Liver (tissue), 9 donors: ENCODE data around the gene ATXN1. TPM values are rescaled to one million over a fixed set of nuclear protein-coding genes. Genes with fewer than 3 reads are reported as not detected.

Source experiments
- DNase-seq: peaks from one replicate; pipeline ENCODE4 v3.0.0-alpha.2; 2017; ENCODE audit warnings: low spot score
- H3K27ac ChIP-seq, 2 donors: one replicate each; pipeline ENCODE4 v1.7.0; 2013; ENCODE audit warnings: inconsistent platforms in 2 of 2, low read length in 2 of 2, control low read depth in 1 of 2, low read depth in 1 of 2, mild to moderate bottlenecking in 1 of 2
- H3K27me3 ChIP-seq, 4 donors: one replicate each; pipeline versions ENCODE4 v1.6.1 to v1.7.0; 2013; ENCODE audit warnings: low read length in 3 of 4, inconsistent platforms in 1 of 4, mild to moderate bottlenecking in 1 of 4, moderate library complexity in 1 of 4; ENCODE audit not compliant: control insufficient read depth in 4 of 4, insufficient read depth in 4 of 4
- H3K36me3 ChIP-seq, 4 donors: one replicate each; pipeline versions ENCODE4 v1.6.1 to v1.7.0; 2013; ENCODE audit warnings: low read length in 3 of 4, mild to moderate bottlenecking in 3 of 4, low read depth in 1 of 4, moderate library complexity in 1 of 4; ENCODE audit not compliant: control insufficient read depth in 4 of 4, insufficient read depth in 3 of 4
- H3K4me1 ChIP-seq, 4 donors: one replicate each; pipeline versions ENCODE4 v1.6.1 to v1.7.0; 2013; ENCODE audit warnings: low read length in 3 of 4, mild to moderate bottlenecking in 3 of 4, moderate library complexity in 1 of 4; ENCODE audit not compliant: control insufficient read depth in 4 of 4, insufficient read depth in 4 of 4
- H3K4me3 ChIP-seq, 3 donors: one replicate each; pipeline versions ENCODE4 v1.6.1 to v1.7.0; 2013; ENCODE audit warnings: low read length in 3 of 3, control low read depth in 1 of 3, low read depth in 1 of 3, mild to moderate bottlenecking in 1 of 3
- H3K9ac ChIP-seq, 2 donors: one replicate each; pipeline ENCODE4 v1.7.0; 2013; ENCODE audit warnings: low read length in 2 of 2, mild to moderate bottlenecking in 2 of 2, moderate library complexity in 2 of 2, control low read depth in 1 of 2, low read depth in 1 of 2
- H3K9me3 ChIP-seq, 4 donors: one replicate each; pipeline versions ENCODE4 v1.6.1 to v1.7.0; 2013; ENCODE audit warnings: low read length in 3 of 4; ENCODE audit not compliant: control insufficient read depth in 4 of 4
- EGR1 ChIP-seq, 2 donors: IDR thresholded peaks; 2 replicates each; pipeline ENCODE4 v1.6.1; 2016 to 2018; ENCODE audit warnings: antibody characterized with exemption in 2 of 2, low read depth in 2 of 2
- FOXA1 ChIP-seq: IDR thresholded peaks from 2 replicates; pipeline ENCODE4 v1.6.1; 2016; ENCODE audit warnings: antibody characterized with exemption
- FOXA2 ChIP-seq: IDR thresholded peaks from 2 replicates; pipeline ENCODE4 v1.6.1; 2016; ENCODE audit warnings: antibody characterized with exemption
- GABPA ChIP-seq, 2 donors: IDR thresholded peaks in 1 of 2; conservative IDR thresholded peaks in 1 of 2; 2 replicates each; pipeline ENCODE4 v1.6.1; 2016; ENCODE audit warnings: antibody characterized with exemption in 2 of 2, mild to moderate bottlenecking in 1 of 2, moderate library complexity in 1 of 2
- HNF4A ChIP-seq, 2 donors: conservative IDR thresholded peaks; 2 replicates each; pipeline ENCODE4 v1.6.1; 2016; ENCODE audit warnings: antibody characterized with exemption in 2 of 2, mild to moderate bottlenecking in 2 of 2
- HNF4G ChIP-seq: IDR thresholded peaks from 2 replicates; pipeline ENCODE4 v1.6.1; 2016; ENCODE audit warnings: antibody characterized with exemption
- JUND ChIP-seq, 2 donors: IDR thresholded peaks; 2 replicates each; pipeline ENCODE4 v1.6.1; 2016; ENCODE audit warnings: antibody characterized with exemption in 2 of 2
- NR2F2 ChIP-seq: IDR thresholded peaks from 2 replicates; pipeline ENCODE4 v1.6.1; 2016; ENCODE audit warnings: antibody characterized with exemption
- RAD21 ChIP-seq, 2 donors: IDR thresholded peaks; 2 replicates each; pipeline ENCODE4 v1.6.1; 2016; ENCODE audit warnings: antibody characterized with exemption in 2 of 2, mild to moderate bottlenecking in 2 of 2
- RXRA ChIP-seq, 2 donors: IDR thresholded peaks; 2 replicates each; pipeline ENCODE4 v1.6.1; 2017 to 2018; ENCODE audit warnings: antibody characterized with exemption in 2 of 2, mild to moderate bottlenecking in 1 of 2
- SP1 ChIP-seq: IDR thresholded peaks from 2 replicates; pipeline ENCODE4 v1.6.1; 2018; ENCODE audit warnings: antibody characterized with exemption, mild to moderate bottlenecking
- TAF1 ChIP-seq: conservative IDR thresholded peaks from 2 replicates; pipeline ENCODE4 v1.6.1; 2016; ENCODE audit warnings: antibody characterized with exemption, mild to moderate bottlenecking
- WGBS: extraction: QIAGEN DNeasy Blood & Tissue Kit; methylation state at CpG from one replicate; pipeline ENCODE4 v1.1.7; 2013; 5-methylcytosine and 5-hydroxymethylcytosine counted together
- polyA plus RNA-seq, 2 donors: library from polyadenylated mRNA; stranded (reverse) in 1 of 2; unstranded in 1 of 2; fragments of 200-250 nt in 1 of 2; fragments of >200 nt in 1 of 2; fragmentation: Nextera tagmentation in 1 of 2; extraction: Ambion mirVana in 1 of 2; gene quantifications; one replicate each; pipeline versions ENCODE4 v1.2.1 to v1.2.3, GENCODE V29; 2013 to 2015
- total RNA-seq, 2 donors: library from RNA; depleted of rRNA; stranded (reverse); fragments of >200 nt; gene quantifications; one replicate each; pipeline ENCODE4 v1.2.3, GENCODE V29; 2014
- TF ChIP-seq, protein P1 (sequence below): fragments of 150-350 bp; IDR thresholded peaks from 2 replicates; pipeline ENCODE4 v1.5.1; 2017; ENCODE audit warnings: improper control_type of control experiment, low read depth, low read length; ENCODE audit not compliant: missing input control
- TF ChIP-seq, protein P2 (sequence below): IDR thresholded peaks from 2 replicates; pipeline ENCODE4 v1.6.1; 2016; ENCODE audit warnings: antibody characterized with exemption
- TF ChIP-seq, protein P3 (sequence below): IDR thresholded peaks from 2 replicates; pipeline ENCODE4 v1.6.1; 2016; ENCODE audit warnings: antibody characterized with exemption
- TF ChIP-seq, protein P4 (sequence below): IDR thresholded peaks from 2 replicates; pipeline ENCODE4 v1.6.1; 2016; ENCODE audit warnings: antibody characterized with exemption
- donor health status: healthy.
- donor health status: healthy.
- donor health status: healthy.
- donor health status: healthy.
- donor health status: healthy.

The ATXN1 gene
- total and polyA plus RNA-seq, 4 donors, result 4.3 to 29.7 (median 8.2) TPM

DNA sequence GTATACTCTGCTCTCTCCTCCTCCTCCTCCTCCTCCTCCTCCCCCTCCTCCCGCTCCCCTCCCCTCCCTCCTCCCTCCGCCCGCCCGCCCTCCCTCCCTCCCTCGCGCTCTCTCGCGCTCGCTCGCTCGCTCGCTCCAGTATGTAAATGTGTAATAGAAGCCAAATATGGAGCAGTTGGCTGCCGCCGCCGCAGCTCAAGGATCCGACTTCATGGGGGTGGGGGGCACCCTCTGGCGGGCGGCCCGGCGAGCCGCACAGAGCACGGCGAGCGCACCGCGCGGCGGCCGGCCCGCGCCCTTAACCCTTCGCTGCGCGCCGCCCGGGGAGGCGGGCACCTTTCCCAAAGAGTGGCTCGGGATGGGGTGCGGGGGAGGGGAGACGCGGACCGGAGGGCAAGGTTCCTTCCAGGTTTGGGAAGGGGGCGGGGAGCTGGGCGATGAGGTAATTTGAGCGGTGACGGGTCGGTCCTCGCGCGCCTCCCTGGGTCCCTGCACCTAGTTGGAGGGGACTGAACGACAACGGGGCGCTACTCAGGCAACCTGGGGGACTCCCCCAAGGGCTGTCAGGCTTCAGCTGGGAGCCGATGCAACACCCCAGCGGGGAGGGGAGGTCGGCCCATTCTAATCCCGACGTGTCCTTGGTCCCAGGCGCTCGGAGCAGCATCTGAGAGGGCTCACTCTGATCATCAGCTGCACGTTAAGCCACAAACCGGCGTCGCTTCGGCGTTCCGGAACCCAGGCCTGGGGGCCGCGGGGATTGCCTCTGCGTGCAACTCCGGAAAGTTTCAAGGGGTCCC, 409 bp upstream of the ATXN1 start:
- Histone ChIP-seq H3K4me3 (peak overlapping the region; percentile 65 to 98 (median 90)), H3K4me1 (peaks cover 2 to 35% (median 20%) of the 10 kb centered on the region in 4 donors), H3K36me3 (no peaks in the 10 kb centered on the region), H3K9me3 (no peaks in the 10 kb centered on the region), H3K27ac (peak overlapping the region; percentile 91 to 94), H3K27me3 (no peaks in the 10 kb centered on the region), H3K9ac (peak overlapping the region; percentile 94 to 98)
- peak; percentile 77 for DNase-seq
- under 1% methylated on average over 71 of the region's 71 CpGs for WGBS
- TF ChIP-seq, protein P1, sequence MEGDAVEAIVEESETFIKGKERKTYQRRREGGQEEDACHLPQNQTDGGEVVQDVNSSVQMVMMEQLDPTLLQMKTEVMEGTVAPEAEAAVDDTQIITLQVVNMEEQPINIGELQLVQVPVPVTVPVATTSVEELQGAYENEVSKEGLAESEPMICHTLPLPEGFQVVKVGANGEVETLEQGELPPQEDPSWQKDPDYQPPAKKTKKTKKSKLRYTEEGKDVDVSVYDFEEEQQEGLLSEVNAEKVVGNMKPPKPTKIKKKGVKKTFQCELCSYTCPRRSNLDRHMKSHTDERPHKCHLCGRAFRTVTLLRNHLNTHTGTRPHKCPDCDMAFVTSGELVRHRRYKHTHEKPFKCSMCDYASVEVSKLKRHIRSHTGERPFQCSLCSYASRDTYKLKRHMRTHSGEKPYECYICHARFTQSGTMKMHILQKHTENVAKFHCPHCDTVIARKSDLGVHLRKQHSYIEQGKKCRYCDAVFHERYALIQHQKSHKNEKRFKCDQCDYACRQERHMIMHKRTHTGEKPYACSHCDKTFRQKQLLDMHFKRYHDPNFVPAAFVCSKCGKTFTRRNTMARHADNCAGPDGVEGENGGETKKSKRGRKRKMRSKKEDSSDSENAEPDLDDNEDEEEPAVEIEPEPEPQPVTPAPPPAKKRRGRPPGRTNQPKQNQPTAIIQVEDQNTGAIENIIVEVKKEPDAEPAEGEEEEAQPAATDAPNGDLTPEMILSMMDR, result peak; percentile 8
- no peak for TF ChIP-seq NR2F2
- TF ChIP-seq HNF4A (conservative IDR thresholded peaks at IDR 0.05), result peak; percentile 79 to 81
- no peak for TF ChIP-seq RAD21 (IDR thresholded peaks at IDR 0.05)
- peak; percentile 53 for TF ChIP-seq SP1
- TF ChIP-seq EGR1 (IDR thresholded peaks at IDR 0.05; ENCODE audit: low read depth in 2 of 2), result peak in 1 of 2 donors; percentile 39
- TF ChIP-seq, protein P2, sequence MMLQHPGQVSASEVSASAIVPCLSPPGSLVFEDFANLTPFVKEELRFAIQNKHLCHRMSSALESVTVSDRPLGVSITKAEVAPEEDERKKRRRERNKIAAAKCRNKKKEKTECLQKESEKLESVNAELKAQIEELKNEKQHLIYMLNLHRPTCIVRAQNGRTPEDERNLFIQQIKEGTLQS, result no peak
- TF ChIP-seq, protein P3, sequence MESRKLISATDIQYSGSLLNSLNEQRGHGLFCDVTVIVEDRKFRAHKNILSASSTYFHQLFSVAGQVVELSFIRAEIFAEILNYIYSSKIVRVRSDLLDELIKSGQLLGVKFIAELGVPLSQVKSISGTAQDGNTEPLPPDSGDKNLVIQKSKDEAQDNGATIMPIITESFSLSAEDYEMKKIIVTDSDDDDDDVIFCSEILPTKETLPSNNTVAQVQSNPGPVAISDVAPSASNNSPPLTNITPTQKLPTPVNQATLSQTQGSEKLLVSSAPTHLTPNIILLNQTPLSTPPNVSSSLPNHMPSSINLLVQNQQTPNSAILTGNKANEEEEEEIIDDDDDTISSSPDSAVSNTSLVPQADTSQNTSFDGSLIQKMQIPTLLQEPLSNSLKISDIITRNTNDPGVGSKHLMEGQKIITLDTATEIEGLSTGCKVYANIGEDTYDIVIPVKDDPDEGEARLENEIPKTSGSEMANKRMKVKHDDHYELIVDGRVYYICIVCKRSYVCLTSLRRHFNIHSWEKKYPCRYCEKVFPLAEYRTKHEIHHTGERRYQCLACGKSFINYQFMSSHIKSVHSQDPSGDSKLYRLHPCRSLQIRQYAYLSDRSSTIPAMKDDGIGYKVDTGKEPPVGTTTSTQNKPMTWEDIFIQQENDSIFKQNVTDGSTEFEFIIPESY, result no peak
- peak; percentile 64 for TF ChIP-seq HNF4G
- peak; percentile 40 to 49 for TF ChIP-seq RXRA (IDR thresholded peaks at IDR 0.05)
- peak; percentile 31 to 42 for TF ChIP-seq JUND (IDR thresholded peaks at IDR 0.05)
- TF ChIP-seq, protein P4, sequence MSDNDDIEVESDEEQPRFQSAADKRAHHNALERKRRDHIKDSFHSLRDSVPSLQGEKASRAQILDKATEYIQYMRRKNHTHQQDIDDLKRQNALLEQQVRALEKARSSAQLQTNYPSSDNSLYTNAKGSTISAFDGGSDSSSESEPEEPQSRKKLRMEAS, result no peak
- TF ChIP-seq FOXA2, result no peak
- peak; percentile 20 for TF ChIP-seq FOXA1
- no peak for TF ChIP-seq TAF1
- TF ChIP-seq GABPA (IDR thresholded peaks at IDR 0.05 in 1 of 2, conservative IDR thresholded peaks at IDR 0.05 in 1 of 2), result no peak

DNA sequence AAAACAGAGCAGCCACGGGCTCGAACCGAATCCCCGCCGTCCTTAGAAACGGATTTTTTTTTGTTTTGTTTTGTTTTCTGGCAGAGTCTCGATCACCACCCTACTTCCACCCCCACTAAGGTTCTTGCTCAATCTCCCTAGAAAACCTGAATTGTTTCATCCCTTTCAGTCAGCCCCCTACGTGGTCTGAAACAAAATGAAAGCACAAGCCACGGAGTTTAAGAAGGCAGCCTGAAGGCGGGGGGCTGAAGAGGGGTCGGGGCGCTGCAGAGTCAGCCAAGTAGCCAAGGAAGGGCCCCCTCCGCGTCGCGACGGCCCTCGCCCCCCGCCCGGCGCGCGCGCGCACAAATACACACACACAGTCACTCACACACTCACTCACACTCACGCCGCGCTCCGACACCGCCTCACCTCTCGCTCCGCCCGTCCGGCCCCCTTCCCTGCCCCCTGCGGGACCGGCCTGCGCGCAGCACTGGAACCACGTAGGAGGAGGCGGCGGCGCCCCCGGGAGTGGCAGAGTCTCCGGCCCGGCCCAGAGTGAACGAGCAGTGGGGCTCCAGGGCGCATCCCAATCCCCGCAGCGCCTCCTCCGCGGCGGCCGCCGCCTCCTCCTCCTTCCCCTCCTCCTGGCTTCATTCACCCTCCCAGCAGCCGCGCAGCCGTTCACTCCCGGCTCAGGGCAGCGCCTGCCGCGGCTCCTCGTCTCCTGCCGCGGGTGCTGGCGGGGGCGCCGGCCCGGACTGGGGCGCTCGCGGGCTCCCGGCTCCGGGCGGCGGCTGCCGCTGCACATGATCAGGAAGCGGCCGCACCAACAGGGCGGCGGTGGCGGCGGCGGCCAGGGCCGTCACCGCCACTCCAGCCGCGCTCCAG, 1.4 kb downstream of the ATXN1 start:
- Histone ChIP-seq H3K9ac (peak overlapping the region; percentile 81 to 87), H3K4me3 (peak overlapping the region; percentile 72 to 98 (median 73)), H3K27ac (peak overlapping the region; percentile 91 to 94), H3K4me1 (peaks cover 2 to 36% (median 21%) of the 10 kb centered on the region in 4 donors), H3K36me3 (no peaks in the 10 kb centered on the region), H3K27me3 (no peaks in the 10 kb centered on the region), H3K9me3 (no peaks in the 10 kb centered on the region)
- WGBS, result under 1% methylated on average over 87 of the region's 87 CpGs
- peak; percentile 80 for DNase-seq
- TF ChIP-seq, protein P2, result no peak
- TF ChIP-seq SP1 (peak; percentile 46), RXRA (IDR thresholded peaks at IDR 0.05) (peak in 1 of 2 donors; percentile 34), FOXA2 (no peak), HNF4A (conservative IDR thresholded peaks at IDR 0.05) (no peak), HNF4G (no peak), JUND (IDR thresholded peaks at IDR 0.05) (no peak), TAF1 (peak; percentile 76), NR2F2 (no peak), GABPA (IDR thresholded peaks at IDR 0.05 in 1 of 2, conservative IDR thresholded peaks at IDR 0.05 in 1 of 2) (no peak), FOXA1 (peak; percentile 19), EGR1 (IDR thresholded peaks at IDR 0.05; ENCODE audit: low read depth in 2 of 2) (no peak)
- TF ChIP-seq, protein P4, result no peak
- TF ChIP-seq, protein P1, result no peak
- TF ChIP-seq, protein P3, result no peak
